ENCODE measurements around the gene SMAD3. TPM values are rescaled to one million over a fixed set of nuclear protein-coding genes. Genes with fewer than 3 reads are reported as not detected.

SMAD3 gene
- total and polyA plus RNA-seq, 4 donors, result 4.0 to 12.2 (median 5.5) TPM

DNA sequence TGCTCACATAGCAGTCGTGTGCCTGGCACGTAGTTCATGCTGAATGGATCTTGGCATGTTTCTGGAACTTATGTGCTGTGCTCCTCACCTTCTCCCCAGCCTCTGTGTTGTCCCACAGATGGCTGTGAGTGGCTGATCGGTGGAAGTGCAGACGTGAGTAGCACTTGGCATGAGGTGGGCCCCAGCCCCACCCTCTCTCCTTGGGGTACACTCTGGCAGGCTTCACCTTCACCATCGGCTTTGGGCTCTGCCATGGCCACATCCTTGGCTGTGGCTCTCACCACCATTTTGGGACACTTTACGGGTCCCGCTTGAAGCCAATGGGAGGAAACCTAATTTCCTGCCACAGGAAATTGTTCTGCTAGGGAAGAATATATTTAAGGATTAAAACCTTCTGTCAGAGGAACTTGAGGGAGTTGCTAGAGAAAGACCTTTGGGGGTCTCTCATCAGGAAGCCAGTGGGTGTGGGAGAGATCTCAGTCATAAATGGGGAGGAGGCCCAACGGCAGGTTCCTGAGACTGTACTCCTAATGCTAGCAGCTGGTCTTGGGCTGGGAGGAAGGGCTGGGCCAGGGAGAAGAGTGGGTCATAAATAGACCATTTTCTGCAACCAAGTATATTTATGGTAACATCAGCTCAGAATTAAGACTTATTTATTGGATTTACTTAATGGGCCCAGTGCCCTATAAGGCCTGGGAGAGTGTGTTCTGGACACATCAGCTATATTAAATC lies 92.3 kb downstream of the SMAD3 start:
- Histone ChIP-seq H3K9ac (ENCODE audit: low read depth in 1 of 2, low read length in 2 of 2) (no peak overlapping the region), H3K9me3 (ENCODE audit: control insufficient read depth in 4 of 4, low read length in 3 of 4) (no peaks in the 10 kb centered on the region), H3K36me3 (ENCODE audit: control insufficient read depth in 4 of 4, insufficient read depth in 3 of 4, low read depth in 1 of 4, low read length in 3 of 4) (peaks cover 0 to 3% (median 0%) of the 10 kb centered on the region in 4 donors), H3K27ac (ENCODE audit: low read depth in 1 of 2, low read length in 2 of 2) (no peak overlapping the region), H3K4me3 (ENCODE audit: low read depth in 1 of 3, low read length in 3 of 3) (no peak overlapping the region), H3K27me3 (ENCODE audit: control insufficient read depth in 4 of 4, insufficient read depth in 4 of 4, low read length in 3 of 4) (no peaks in the 10 kb centered on the region), H3K4me1 (ENCODE audit: control insufficient read depth in 4 of 4, insufficient read depth in 4 of 4, low read length in 3 of 4) (no peaks in the 10 kb centered on the region)
- 84% methylated on average over 8 of the region's 8 CpGs for WGBS
- TF ChIP-seq YY1 (IDR thresholded peaks at IDR 0.05), result no peak
- no peak for TF ChIP-seq FOXA2 (IDR thresholded peaks at IDR 0.05)
- TF ChIP-seq, protein P1, sequence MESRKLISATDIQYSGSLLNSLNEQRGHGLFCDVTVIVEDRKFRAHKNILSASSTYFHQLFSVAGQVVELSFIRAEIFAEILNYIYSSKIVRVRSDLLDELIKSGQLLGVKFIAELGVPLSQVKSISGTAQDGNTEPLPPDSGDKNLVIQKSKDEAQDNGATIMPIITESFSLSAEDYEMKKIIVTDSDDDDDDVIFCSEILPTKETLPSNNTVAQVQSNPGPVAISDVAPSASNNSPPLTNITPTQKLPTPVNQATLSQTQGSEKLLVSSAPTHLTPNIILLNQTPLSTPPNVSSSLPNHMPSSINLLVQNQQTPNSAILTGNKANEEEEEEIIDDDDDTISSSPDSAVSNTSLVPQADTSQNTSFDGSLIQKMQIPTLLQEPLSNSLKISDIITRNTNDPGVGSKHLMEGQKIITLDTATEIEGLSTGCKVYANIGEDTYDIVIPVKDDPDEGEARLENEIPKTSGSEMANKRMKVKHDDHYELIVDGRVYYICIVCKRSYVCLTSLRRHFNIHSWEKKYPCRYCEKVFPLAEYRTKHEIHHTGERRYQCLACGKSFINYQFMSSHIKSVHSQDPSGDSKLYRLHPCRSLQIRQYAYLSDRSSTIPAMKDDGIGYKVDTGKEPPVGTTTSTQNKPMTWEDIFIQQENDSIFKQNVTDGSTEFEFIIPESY (IDR thresholded peaks at IDR 0.05), result no peak
- no peak for TF ChIP-seq RAD21 (IDR thresholded peaks at IDR 0.05)
- no peak for TF ChIP-seq HNF4G (IDR thresholded peaks at IDR 0.05)
- no peak for TF ChIP-seq EGR1 (IDR thresholded peaks at IDR 0.05; ENCODE audit: low read depth in 2 of 2)
- no peak for TF ChIP-seq TAF1 (conservative IDR thresholded peaks at IDR 0.05)
- TF ChIP-seq HNF4A (conservative IDR thresholded peaks at IDR 0.05), result no peak
- no peak for TF ChIP-seq NR2F2 (IDR thresholded peaks at IDR 0.05)
- TF ChIP-seq JUND (IDR thresholded peaks at IDR 0.05), result no peak
- TF ChIP-seq RXRA (IDR thresholded peaks at IDR 0.05), result no peak
- no peak for TF ChIP-seq FOXA1 (IDR thresholded peaks at IDR 0.05)
- TF ChIP-seq, protein P2, sequence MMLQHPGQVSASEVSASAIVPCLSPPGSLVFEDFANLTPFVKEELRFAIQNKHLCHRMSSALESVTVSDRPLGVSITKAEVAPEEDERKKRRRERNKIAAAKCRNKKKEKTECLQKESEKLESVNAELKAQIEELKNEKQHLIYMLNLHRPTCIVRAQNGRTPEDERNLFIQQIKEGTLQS (IDR thresholded peaks at IDR 0.05), result no peak
- TF ChIP-seq, protein P3, sequence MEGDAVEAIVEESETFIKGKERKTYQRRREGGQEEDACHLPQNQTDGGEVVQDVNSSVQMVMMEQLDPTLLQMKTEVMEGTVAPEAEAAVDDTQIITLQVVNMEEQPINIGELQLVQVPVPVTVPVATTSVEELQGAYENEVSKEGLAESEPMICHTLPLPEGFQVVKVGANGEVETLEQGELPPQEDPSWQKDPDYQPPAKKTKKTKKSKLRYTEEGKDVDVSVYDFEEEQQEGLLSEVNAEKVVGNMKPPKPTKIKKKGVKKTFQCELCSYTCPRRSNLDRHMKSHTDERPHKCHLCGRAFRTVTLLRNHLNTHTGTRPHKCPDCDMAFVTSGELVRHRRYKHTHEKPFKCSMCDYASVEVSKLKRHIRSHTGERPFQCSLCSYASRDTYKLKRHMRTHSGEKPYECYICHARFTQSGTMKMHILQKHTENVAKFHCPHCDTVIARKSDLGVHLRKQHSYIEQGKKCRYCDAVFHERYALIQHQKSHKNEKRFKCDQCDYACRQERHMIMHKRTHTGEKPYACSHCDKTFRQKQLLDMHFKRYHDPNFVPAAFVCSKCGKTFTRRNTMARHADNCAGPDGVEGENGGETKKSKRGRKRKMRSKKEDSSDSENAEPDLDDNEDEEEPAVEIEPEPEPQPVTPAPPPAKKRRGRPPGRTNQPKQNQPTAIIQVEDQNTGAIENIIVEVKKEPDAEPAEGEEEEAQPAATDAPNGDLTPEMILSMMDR (IDR thresholded peaks at IDR 0.05; ENCODE audit: low read depth, low read length, missing input control), result no peak
- no peak for TF ChIP-seq GABPA (IDR thresholded peaks at IDR 0.05 in 1 of 2, conservative IDR thresholded peaks at IDR 0.05 in 1 of 2)
- TF ChIP-seq, protein P4, sequence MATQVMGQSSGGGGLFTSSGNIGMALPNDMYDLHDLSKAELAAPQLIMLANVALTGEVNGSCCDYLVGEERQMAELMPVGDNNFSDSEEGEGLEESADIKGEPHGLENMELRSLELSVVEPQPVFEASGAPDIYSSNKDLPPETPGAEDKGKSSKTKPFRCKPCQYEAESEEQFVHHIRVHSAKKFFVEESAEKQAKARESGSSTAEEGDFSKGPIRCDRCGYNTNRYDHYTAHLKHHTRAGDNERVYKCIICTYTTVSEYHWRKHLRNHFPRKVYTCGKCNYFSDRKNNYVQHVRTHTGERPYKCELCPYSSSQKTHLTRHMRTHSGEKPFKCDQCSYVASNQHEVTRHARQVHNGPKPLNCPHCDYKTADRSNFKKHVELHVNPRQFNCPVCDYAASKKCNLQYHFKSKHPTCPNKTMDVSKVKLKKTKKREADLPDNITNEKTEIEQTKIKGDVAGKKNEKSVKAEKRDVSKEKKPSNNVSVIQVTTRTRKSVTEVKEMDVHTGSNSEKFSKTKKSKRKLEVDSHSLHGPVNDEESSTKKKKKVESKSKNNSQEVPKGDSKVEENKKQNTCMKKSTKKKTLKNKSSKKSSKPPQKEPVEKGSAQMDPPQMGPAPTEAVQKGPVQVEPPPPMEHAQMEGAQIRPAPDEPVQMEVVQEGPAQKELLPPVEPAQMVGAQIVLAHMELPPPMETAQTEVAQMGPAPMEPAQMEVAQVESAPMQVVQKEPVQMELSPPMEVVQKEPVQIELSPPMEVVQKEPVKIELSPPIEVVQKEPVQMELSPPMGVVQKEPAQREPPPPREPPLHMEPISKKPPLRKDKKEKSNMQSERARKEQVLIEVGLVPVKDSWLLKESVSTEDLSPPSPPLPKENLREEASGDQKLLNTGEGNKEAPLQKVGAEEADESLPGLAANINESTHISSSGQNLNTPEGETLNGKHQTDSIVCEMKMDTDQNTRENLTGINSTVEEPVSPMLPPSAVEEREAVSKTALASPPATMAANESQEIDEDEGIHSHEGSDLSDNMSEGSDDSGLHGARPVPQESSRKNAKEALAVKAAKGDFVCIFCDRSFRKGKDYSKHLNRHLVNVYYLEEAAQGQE (IDR thresholded peaks at IDR 0.05), result no peak
- DNase-seq (ENCODE audit: low spot score), result no peak

All from liver (tissue), 9 donors.